ENCODE measurements around the gene BRD1.

- TF ChIP-seq CTCF (IDR thresholded peaks at IDR 0.05) (no peak), ZFX (IDR thresholded peaks at IDR 0.05; ENCODE audit: borderline replicate concordance) (no peak)
These were observed 48.5 kb downstream of the BRD1 start for GRCh38 chr22:49779211-49779610.

All from 22Rv1 (cell line).